HL-60 (cell line): ENCODE results near the gene RANBP9.

Experiments
- GABPA ChIP-seq: IDR thresholded peaks from 2 replicates; pipeline ENCODE4 v1.6.1; 2012; ENCODE audit warnings: low read depth
- POLR2AphosphoS5 ChIP-seq: IDR thresholded peaks from 2 replicates; pipeline ENCODE4 v1.6.1; 2012; ENCODE audit warnings: low read depth
- TF ChIP-seq, protein P1 (sequence below): IDR thresholded peaks from one replicate; pipeline ENCODE4 v1.5.1; 2011; ENCODE audit warnings: low read length, control low read depth, inconsistent platforms; ENCODE audit not compliant: insufficient read depth
- TF ChIP-seq, protein P2 (sequence below): IDR thresholded peaks from 2 replicates; pipeline ENCODE4 v1.6.1; 2012; ENCODE audit warnings: low read depth; ENCODE audit not compliant: insufficient replicate concordance

DNA sequence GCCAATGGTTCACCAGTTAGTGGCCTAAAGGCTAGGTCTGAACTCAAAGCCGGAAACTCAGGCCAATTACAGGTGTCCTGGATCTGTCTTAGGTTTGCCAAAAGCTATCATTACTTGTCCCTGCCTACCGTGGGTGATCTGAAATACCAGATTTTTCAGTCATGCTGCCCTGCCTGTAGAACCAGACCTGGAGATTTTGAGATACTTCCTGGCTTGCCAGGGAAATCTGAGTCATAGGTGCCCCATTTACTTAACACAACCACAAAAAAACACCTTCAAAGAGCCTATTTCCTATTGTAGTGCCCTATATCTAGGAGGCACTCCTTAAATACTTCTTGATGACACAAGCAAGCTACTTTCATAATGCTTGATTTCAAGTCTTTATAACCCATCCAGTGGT is 13.9 kb upstream of the RANBP9 start:
- TF ChIP-seq, protein P1, sequence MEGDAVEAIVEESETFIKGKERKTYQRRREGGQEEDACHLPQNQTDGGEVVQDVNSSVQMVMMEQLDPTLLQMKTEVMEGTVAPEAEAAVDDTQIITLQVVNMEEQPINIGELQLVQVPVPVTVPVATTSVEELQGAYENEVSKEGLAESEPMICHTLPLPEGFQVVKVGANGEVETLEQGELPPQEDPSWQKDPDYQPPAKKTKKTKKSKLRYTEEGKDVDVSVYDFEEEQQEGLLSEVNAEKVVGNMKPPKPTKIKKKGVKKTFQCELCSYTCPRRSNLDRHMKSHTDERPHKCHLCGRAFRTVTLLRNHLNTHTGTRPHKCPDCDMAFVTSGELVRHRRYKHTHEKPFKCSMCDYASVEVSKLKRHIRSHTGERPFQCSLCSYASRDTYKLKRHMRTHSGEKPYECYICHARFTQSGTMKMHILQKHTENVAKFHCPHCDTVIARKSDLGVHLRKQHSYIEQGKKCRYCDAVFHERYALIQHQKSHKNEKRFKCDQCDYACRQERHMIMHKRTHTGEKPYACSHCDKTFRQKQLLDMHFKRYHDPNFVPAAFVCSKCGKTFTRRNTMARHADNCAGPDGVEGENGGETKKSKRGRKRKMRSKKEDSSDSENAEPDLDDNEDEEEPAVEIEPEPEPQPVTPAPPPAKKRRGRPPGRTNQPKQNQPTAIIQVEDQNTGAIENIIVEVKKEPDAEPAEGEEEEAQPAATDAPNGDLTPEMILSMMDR = no peak
- TF ChIP-seq, protein P2, sequence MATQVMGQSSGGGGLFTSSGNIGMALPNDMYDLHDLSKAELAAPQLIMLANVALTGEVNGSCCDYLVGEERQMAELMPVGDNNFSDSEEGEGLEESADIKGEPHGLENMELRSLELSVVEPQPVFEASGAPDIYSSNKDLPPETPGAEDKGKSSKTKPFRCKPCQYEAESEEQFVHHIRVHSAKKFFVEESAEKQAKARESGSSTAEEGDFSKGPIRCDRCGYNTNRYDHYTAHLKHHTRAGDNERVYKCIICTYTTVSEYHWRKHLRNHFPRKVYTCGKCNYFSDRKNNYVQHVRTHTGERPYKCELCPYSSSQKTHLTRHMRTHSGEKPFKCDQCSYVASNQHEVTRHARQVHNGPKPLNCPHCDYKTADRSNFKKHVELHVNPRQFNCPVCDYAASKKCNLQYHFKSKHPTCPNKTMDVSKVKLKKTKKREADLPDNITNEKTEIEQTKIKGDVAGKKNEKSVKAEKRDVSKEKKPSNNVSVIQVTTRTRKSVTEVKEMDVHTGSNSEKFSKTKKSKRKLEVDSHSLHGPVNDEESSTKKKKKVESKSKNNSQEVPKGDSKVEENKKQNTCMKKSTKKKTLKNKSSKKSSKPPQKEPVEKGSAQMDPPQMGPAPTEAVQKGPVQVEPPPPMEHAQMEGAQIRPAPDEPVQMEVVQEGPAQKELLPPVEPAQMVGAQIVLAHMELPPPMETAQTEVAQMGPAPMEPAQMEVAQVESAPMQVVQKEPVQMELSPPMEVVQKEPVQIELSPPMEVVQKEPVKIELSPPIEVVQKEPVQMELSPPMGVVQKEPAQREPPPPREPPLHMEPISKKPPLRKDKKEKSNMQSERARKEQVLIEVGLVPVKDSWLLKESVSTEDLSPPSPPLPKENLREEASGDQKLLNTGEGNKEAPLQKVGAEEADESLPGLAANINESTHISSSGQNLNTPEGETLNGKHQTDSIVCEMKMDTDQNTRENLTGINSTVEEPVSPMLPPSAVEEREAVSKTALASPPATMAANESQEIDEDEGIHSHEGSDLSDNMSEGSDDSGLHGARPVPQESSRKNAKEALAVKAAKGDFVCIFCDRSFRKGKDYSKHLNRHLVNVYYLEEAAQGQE = no peak
- TF ChIP-seq GABPA (no peak), POLR2AphosphoS5 (no peak)
